ENCODE results near the gene MDP1. TPM values are rescaled to one million over a fixed set of nuclear protein-coding genes. Genes with fewer than 3 reads are reported as not detected.

The MDP1 gene
- total RNA-seq, 1 donor from 2014 or later, result 22.6 TPM

GRCh38 chr14:24179294-24179960 lies 36.4 kb downstream of the MDP1 start:
- peaks cover 10% of the 10 kb centered on the region for H3K36me3 Mint-ChIP-seq
- peak overlapping the region; percentile 35 for H3K4me3 Mint-ChIP-seq
- no peaks in the 10 kb centered on the region for H3K9me3 Mint-ChIP-seq
- peaks cover 13% of the 10 kb centered on the region for H3K4me1 Mint-ChIP-seq (ENCODE audit: unreplicated experiment)
- no peak for DNase-seq (ENCODE audit: extremely low spot score, unreplicated experiment)
- peak overlapping the region; percentile 87 for H3K27ac Mint-ChIP-seq
- H3K27me3 Mint-ChIP-seq, result no peaks in the 10 kb centered on the region
- TF ChIP-seq CTCF (conservative IDR thresholded peaks at IDR 0.05), result no peak

GRCh38 chr14:24178399-24179178 lies 37.3 kb downstream of the MDP1 start:
- Mint-ChIP-seq H3K27me3 (no peaks in the 10 kb centered on the region), H3K9me3 (no peaks in the 10 kb centered on the region), H3K4me3 (no peak overlapping the region), H3K36me3 (peaks cover 10% of the 10 kb centered on the region), H3K27ac (peak overlapping the region; percentile 46), H3K4me1 (ENCODE audit: unreplicated experiment) (peaks cover 13% of the 10 kb centered on the region)
- DNase-seq (ENCODE audit: extremely low spot score, unreplicated experiment), result no peak
- no peak for TF ChIP-seq CTCF (conservative IDR thresholded peaks at IDR 0.05)

- Mint-ChIP-seq H3K27ac (no peak overlapping the region), H3K9me3 (no peaks in the 10 kb centered on the region), H3K27me3 (no peaks in the 10 kb centered on the region), H3K4me3 (no peak overlapping the region), H3K36me3 (peaks cover 10% of the 10 kb centered on the region), H3K4me1 (ENCODE audit: unreplicated experiment) (peaks cover 20% of the 10 kb centered on the region)
- no peak for DNase-seq (ENCODE audit: extremely low spot score, unreplicated experiment)
- no peak for TF ChIP-seq CTCF (conservative IDR thresholded peaks at IDR 0.05)
These were observed 38.0 kb downstream of the MDP1 start for GRCh38 chr14:24177891-24178290.

- no peaks in the 10 kb centered on the region for H3K9me3 Mint-ChIP-seq
- no peaks in the 10 kb centered on the region for H3K27me3 Mint-ChIP-seq
- H3K4me3 Mint-ChIP-seq, result no peak overlapping the region
- H3K36me3 Mint-ChIP-seq, result peaks cover 10% of the 10 kb centered on the region
- H3K4me1 Mint-ChIP-seq (ENCODE audit: unreplicated experiment), result peaks cover 21% of the 10 kb centered on the region
- DNase-seq (ENCODE audit: extremely low spot score, unreplicated experiment), result no peak
- no peak for TF ChIP-seq CTCF (conservative IDR thresholded peaks at IDR 0.05)
- no peak overlapping the region for H3K27ac Mint-ChIP-seq
These were observed 38.6 kb downstream of the MDP1 start for GRCh38 chr14:24177041-24177825.

GRCh38 chr14:24176599-24176998 lies 39.3 kb downstream of the MDP1 start:
- H3K4me3 Mint-ChIP-seq, result no peak overlapping the region
- H3K9me3 Mint-ChIP-seq, result no peaks in the 10 kb centered on the region
- H3K4me1 Mint-ChIP-seq (ENCODE audit: unreplicated experiment), result peaks cover 22% of the 10 kb centered on the region
- TF ChIP-seq CTCF (conservative IDR thresholded peaks at IDR 0.05), result no peak
- peaks cover 11% of the 10 kb centered on the region for H3K36me3 Mint-ChIP-seq
- no peak overlapping the region for H3K27ac Mint-ChIP-seq
- DNase-seq (ENCODE audit: extremely low spot score, unreplicated experiment), result no peak
- H3K27me3 Mint-ChIP-seq, result no peaks in the 10 kb centered on the region

All from type B pancreatic cell (in vitro differentiated cells).